GM12874 (cell line): Measurements from ENCODE around the gene HBA1.

Source experiments
- CTCF ChIP-seq: IDR thresholded peaks from 2 replicates; pipeline ENCODE4 v1.5.1; 2011; ENCODE audit warnings: low read depth, mild to moderate bottlenecking, control low read depth, low read length, moderate library complexity; ENCODE audit not compliant: insufficient read depth

HBA1 gene

GRCh38 chr16:154217-155030, 22.1 kb upstream of the HBA1 start:
- TF ChIP-seq CTCF, result no peak

GRCh38 chr16:155031-155398, 21.5 kb upstream of the HBA1 start:
- no peak for TF ChIP-seq CTCF

GRCh38 chr16:159136-159849, 17.2 kb upstream of the HBA1 start:
- no peak for TF ChIP-seq CTCF

GRCh38 chr16:160691-161190, 15.7 kb upstream of the HBA1 start:
- no peak for TF ChIP-seq CTCF

GRCh38 chr16:162271-162991, 14.0 kb upstream of the HBA1 start:
- no peak for TF ChIP-seq CTCF

- TF ChIP-seq CTCF, result no peak
Measured at GRCh38 chr16:164827-165538, 11.5 kb upstream of the HBA1 start.
